ENCODE results near the gene B3GAT1. TPM values are rescaled to one million over a fixed set of nuclear protein-coding genes. Genes with fewer than 3 reads are reported as not detected.
"Not testable (repeated sequence)": the region's sequence is repeated elsewhere in the genome, so short reads cannot be mapped to it uniquely, and the experiment has no call there.

B3GAT1 gene
- total RNA-seq, 2 donors from 2014 or later: 0.13 TPM; not detected in 1

DNA sequence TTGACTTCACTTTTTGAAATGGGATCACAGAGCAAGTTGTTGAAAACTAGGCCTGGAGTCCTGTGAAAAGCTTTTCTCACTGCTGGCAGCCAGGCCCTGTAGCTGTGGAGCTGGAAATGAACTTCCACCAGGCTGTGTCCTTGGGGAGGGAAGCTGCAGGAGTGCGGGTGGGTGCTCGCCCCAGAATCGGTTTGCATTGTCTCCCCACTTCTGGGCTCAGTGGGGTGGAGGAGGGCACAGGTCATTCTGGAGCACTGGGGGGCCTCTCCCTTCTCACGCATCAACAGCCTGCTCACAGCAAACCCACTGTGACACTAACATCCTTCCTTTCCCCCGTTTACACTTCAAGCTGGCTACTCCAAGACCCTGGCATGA lies 65.1 kb downstream of the B3GAT1 start:
- Histone ChIP-seq H3K4me1 (no peaks in the 10 kb centered on the region), H3K9me3 (no peaks in the 10 kb centered on the region), H3K4me3 (no peak overlapping the region), H3K9ac (ENCODE audit: low read depth in 2 of 2, low read length in 2 of 2) (no peak overlapping the region), H3K27me3 (no peaks in the 10 kb centered on the region), H3K27ac (no peak overlapping the region), H3K36me3 (no peaks in the 10 kb centered on the region)
- intact Hi-C loops (cut with DNase I): no loop called here
- TF ChIP-seq, protein P1, sequence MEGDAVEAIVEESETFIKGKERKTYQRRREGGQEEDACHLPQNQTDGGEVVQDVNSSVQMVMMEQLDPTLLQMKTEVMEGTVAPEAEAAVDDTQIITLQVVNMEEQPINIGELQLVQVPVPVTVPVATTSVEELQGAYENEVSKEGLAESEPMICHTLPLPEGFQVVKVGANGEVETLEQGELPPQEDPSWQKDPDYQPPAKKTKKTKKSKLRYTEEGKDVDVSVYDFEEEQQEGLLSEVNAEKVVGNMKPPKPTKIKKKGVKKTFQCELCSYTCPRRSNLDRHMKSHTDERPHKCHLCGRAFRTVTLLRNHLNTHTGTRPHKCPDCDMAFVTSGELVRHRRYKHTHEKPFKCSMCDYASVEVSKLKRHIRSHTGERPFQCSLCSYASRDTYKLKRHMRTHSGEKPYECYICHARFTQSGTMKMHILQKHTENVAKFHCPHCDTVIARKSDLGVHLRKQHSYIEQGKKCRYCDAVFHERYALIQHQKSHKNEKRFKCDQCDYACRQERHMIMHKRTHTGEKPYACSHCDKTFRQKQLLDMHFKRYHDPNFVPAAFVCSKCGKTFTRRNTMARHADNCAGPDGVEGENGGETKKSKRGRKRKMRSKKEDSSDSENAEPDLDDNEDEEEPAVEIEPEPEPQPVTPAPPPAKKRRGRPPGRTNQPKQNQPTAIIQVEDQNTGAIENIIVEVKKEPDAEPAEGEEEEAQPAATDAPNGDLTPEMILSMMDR (IDR thresholded peaks at IDR 0.05): no peak
- DNase-seq: no peak

DNA sequence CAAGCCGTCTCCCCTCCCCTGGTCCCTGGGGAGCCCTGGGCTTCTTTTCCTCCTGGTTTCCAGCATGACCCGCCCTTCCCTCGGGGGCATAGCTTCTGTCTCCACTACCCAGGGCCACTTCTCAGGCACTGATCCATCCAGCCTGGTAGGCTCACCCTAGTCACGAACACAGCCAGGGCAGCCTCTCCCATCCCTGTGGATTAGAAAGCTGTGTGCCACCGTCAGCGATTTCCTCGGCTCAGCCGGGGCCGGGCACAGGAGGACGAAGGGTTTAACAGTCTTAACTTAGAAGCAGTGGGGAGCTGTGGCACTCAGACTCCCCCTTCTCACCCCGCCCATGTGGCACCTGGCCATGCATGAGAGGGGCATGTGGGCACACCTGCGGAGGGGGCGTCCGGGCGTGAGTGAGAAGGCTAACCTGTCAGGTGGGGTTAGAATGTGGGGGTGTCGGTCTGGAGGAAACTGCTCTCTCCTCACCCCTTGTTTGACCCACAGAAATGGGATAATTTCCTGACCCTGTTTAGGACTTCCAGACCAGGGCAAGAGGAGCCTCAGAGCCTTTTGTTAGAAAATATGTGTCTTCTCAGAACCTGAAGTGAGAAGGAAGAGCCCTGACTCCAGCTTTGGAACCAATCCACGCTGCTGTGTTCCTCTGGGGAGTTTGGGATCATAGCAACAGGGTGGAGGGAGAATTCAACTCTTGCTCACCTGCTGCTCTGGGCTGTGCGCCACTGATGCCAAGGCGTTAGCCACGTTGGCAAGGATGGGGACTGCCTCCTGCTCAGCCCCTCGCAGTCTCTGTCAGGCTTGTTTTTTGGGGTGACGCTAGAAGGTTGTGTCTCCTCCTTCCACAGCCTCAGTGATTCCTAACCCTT lies 65.7 kb downstream of the B3GAT1 start:
- peak; percentile 14 for DNase-seq
- Histone ChIP-seq H3K4me3 (no peak overlapping the region), H3K27me3 (no peaks in the 10 kb centered on the region), H3K27ac (no peak overlapping the region), H3K9ac (ENCODE audit: low read depth in 2 of 2, low read length in 2 of 2) (no peak overlapping the region), H3K4me1 (no peaks in the 10 kb centered on the region), H3K36me3 (no peaks in the 10 kb centered on the region), H3K9me3 (no peaks in the 10 kb centered on the region)
- TF ChIP-seq, protein P1 (IDR thresholded peaks at IDR 0.05): no peak
- intact Hi-C loops (cut with DNase I): no loop called here

DNA sequence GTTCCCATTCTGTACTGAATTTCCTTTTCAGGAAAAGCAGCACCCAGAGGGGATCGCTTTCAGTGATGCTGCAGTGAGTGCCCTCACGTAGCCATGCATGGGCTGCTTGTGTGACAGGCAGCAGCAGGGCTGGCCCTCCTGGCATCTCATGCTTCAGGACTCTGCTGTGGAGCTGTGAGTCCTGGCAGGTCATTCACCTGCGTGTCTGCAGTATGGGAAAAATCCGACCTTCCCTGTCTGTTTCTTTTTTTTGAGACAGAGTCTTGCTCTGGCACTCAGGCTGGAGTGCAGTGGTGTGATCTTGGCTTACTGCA lies 66.8 kb downstream of the B3GAT1 start:
- no peak for DNase-seq
- no peak overlapping the region for H3K4me3 ChIP-seq
- no peaks in the 10 kb centered on the region for H3K36me3 ChIP-seq
- H3K9ac ChIP-seq (ENCODE audit: low read depth in 2 of 2, low read length in 2 of 2): no peak overlapping the region
- intact Hi-C loops (cut with DNase I): no loop called here
- H3K27me3 ChIP-seq: no peaks in the 10 kb centered on the region
- no peak overlapping the region for H3K27ac ChIP-seq
- no peaks in the 10 kb centered on the region for H3K4me1 ChIP-seq
- H3K9me3 ChIP-seq: no peaks in the 10 kb centered on the region
- TF ChIP-seq, protein P1 (IDR thresholded peaks at IDR 0.05): no peak

DNA sequence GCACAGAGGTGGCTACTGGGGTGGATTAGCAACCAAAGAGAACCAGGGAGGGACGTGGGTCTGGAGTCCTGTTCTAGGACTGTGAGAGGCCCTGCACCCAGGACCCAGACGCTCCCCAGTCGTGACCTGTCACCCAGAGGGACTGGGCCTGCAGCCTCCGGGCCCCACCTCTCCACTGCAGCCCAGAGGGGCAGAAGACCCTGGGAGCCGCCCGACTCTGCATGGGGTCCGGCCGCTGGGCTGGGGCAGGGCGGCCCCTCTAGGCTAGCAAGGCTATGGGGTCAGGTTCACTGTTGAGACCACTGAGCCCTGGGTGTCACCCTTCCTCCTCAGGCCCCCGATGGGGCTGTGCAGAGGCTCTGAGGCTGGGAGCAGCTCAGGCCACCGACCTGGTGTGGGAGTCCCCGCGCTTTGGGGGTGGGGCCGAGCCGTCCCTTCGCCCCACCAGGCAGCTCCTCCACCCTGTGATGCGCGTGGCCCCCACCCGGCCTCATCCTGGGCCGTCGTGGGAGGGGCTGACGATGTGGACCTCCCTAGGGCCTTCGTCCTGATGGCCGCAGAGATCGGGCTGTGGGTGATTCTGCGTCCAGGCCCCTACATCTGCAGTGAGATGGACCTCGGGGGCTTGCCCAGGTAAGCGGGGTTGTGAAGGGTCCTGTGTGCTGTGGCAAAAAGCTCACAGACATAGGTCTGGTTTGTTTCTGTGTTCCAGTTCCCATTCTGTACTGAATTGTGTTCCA lies 67.4 kb downstream of the B3GAT1 start:
- DNase-seq; H3K4me1 ChIP-seq; intact Hi-C loops (cut with DNase I); H3K36me3 ChIP-seq; H3K27ac ChIP-seq; H3K9me3 ChIP-seq; H3K27me3 ChIP-seq; H3K4me3 ChIP-seq; H3K9ac ChIP-seq (ENCODE audit: low read depth in 2 of 2, low read length in 2 of 2): not testable (repeated sequence)

DNA sequence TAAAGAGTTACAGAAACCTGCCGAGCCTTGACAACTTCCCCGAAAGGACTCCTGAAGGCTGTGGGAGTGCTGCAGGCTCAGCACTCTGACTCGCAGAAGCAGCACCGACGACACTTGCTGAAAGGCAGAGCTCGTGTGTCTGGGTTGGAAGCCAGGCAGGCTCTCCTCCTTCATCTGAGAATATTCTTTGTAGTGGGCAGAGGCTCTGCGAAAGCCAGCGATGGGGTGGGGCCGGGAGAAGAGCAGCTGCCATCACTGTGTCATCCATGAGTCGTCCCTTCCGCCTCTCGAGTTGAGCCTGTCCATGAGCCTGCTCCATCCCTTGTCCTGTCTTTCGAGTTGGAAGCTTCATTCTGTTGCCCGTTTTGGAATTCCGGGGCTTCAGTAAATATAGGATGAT lies 68.4 kb downstream of the B3GAT1 start:
- Histone ChIP-seq H3K4me1 (no peaks in the 10 kb centered on the region), H3K27ac (no peak overlapping the region), H3K9ac (ENCODE audit: low read depth in 2 of 2, low read length in 2 of 2) (no peak overlapping the region), H3K27me3 (no peaks in the 10 kb centered on the region), H3K36me3 (no peaks in the 10 kb centered on the region), H3K4me3 (no peak overlapping the region), H3K9me3 (no peaks in the 10 kb centered on the region)
- intact Hi-C loops (cut with DNase I): no loop called here
- TF ChIP-seq, protein P1 (IDR thresholded peaks at IDR 0.05): no peak
- no peak for DNase-seq

All from colonic mucosa (tissue), 4 donors.